Measurements from ENCODE around the gene SLC9B1.
"Not testable (repeated sequence)": the region's sequence is repeated elsewhere in the genome, so short reads cannot be mapped to it uniquely, and the experiment has no call there.

Gene SLC9B1

GRCh38 chr4:103012060-103012459 lies 7.4 kb downstream of the SLC9B1 start:
- no peak for DNase-seq (ENCODE audit: low read depth, low spot score)
- peak overlapping the region; percentile 24 for H3K27ac ChIP-seq

- H3K27ac ChIP-seq = peak overlapping the region; percentile 24
- peak; percentile 45 for DNase-seq (ENCODE audit: low read depth, low spot score)
Observed at GRCh38 chr4:103011378-103012025, 8.0 kb downstream of the SLC9B1 start.

- H3K27ac ChIP-seq = no peak overlapping the region
- no peak for DNase-seq (ENCODE audit: low read depth, low spot score)
Observed at GRCh38 chr4:103010804-103011203, 8.7 kb downstream of the SLC9B1 start.

- DNase-seq (ENCODE audit: low read depth, low spot score) = no peak
- no peak overlapping the region for H3K27ac ChIP-seq
Observed at GRCh38 chr4:103008875-103009729, 10.4 kb downstream of the SLC9B1 start.

DNA sequence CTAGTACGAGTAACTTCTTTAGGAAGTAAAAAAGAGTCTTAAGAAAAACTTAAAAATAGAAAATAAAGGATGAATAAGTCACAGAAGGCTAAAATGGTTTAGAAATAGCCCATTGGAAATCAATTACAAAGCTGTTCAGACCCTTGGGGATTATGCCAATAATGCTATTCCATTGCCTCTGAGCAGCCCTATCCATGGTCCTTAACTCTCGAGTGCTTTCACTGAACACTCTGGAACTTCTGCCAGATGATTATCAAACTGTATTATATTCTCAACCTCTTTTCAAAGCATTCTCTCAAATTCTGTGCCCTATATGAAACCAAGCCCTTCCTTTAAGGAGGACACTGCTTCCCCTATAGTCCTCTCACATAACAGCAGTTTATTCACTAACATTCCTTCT lies 17.0 kb downstream of the SLC9B1 start:
- H3K27ac ChIP-seq = no peak overlapping the region
- DNase-seq (ENCODE audit: low read depth, low spot score) = no peak

- no peak for DNase-seq (ENCODE audit: low read depth, low spot score)
- H3K27ac ChIP-seq = no peak overlapping the region
Observed at GRCh38 chr4:102994803-102995202, 24.7 kb downstream of the SLC9B1 start.

- not testable (repeated sequence) for H3K27ac ChIP-seq; DNase-seq (ENCODE audit: low read depth, low spot score)
Observed at GRCh38 chr4:102993985-102994384, 25.5 kb downstream of the SLC9B1 start.

DNA sequence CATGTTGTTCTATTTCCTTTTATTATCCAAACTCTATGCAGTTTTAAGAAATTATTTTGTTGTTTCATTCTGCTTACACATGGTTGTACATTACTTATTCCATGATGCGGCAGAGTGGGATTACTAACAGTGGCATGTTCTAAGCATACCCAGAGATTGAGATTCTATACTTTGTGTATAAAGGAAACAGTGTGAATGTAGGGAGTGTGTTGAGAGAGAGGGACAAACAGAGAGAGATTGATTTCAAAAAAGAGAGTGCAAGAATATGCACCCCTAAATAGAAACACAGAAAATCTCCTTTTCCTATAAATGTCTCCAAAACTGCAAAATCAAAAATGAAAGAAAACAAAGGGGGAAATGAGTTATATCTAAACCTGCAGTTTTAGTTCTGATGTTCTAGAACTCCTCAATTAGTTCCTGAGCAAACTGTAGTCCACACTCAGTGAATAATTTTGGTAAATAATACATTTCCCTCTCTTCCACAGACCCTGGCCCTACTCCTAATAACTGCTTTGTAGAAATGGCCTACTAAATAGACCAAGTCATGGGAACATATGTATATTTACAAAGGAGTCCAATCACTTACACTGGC lies 31.0 kb downstream of the SLC9B1 start:
- DNase-seq (ENCODE audit: low read depth, low spot score) = no peak

DNA sequence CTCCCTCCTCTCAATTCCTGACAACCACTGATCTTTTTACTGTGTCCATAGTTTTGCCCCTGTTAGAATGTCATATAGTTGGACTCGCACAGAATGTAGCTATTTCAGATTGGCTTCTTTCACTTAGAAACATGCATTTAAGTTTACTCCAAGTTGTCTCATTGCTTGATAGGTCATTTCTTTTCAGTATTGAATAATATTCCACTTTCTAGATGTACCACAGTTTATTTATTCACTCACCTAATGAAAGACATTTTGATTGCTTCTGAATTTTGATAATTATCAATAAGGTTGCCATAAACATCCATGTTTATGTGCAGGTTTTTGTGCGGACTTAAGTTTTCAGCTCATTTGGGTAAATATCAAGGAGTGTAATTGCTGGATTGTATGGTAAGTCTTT lies 38.5 kb downstream of the SLC9B1 start:
- no peak overlapping the region for H3K27ac ChIP-seq
- no peak for DNase-seq (ENCODE audit: low read depth, low spot score)

More for the DNA sequence above, 31.0 kb downstream of the SLC9B1 start:
- no peak overlapping the region for H3K27ac ChIP-seq

- not testable (repeated sequence) for H3K27ac ChIP-seq; DNase-seq (ENCODE audit: low read depth, low spot score)
Observed at GRCh38 chr4:102961813-102962212, 57.7 kb downstream of the SLC9B1 start.

DNA sequence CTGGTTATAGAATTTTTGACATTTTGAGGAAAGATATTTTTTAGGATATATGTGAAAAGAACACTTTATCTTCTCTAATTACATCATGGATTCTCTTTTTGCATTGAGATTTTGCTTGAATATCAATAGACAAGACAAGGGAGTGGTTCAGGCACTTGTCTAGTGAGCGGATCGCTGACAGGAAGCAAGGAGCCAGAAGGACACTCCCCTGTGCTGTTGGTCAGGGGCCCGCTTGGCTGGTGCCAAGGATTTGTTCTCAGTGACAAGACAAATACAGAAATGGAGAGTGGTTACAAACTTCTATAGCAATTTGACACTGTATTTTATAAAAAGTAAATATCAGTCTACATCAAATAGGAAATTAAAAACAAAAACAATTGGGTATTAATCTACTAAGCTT lies 60.0 kb downstream of the SLC9B1 start:
- no peak overlapping the region for H3K27ac ChIP-seq
- no peak for DNase-seq (ENCODE audit: low read depth, low spot score)

- no peak for DNase-seq (ENCODE audit: low read depth, low spot score)
- no peak overlapping the region for H3K27ac ChIP-seq
Observed at GRCh38 chr4:102945066-102945465, 74.4 kb downstream of the SLC9B1 start.

- DNase-seq (ENCODE audit: low read depth, low spot score) = not testable (repeated sequence)
Observed at GRCh38 chr4:102938063-102938462, 81.4 kb downstream of the SLC9B1 start.

DNA sequence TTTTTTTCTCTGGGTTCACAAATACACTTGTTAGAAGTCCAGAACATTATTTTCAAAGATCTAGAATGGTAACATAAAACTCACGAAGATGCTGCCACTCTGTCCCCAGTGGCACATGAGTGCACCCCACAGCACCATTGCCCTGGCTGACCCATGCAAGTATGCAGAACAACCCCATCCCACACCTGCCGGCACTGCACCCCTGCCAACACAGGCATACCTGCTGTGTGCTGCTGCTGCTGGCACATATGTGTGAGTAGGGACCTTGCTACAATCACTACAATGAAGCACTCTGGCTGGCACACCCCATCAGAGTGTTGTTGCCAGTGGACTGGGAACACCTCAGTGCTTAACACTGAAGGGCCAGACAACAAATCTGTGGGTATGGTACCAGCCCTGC lies 83.8 kb downstream of the SLC9B1 start:
- no peak overlapping the region for H3K27ac ChIP-seq
- no peak for DNase-seq (ENCODE audit: low read depth, low spot score)

More at GRCh38 chr4:102938063-102938462, 81.4 kb downstream of the SLC9B1 start:
- not testable (repeated sequence) for H3K27ac ChIP-seq

DNA sequence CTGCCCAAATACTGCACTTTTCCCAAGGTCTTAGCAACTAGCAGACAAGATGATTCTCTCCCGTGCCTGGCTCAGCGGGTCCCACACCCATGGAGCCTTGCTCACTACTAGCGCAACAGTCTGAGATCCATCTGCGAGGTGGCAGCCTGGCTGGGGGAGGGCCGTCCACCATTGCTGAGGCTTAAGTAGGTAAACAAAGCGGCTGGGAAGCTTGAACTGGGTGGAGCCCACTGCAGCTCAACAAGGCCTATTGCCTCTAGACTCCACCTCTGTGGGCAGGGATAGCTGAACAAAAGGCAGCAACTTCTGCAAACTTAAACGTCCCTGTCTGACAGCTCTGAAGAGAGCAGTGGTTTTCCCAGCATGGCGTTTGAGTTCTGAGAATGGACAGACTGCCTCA lies 99.8 kb downstream of the SLC9B1 start:
- H3K27ac ChIP-seq = not testable (repeated sequence)

GRCh38 chr4:102918859-102919258 lies 100.6 kb downstream of the SLC9B1 start:
- H3K27ac ChIP-seq = no peak overlapping the region
- DNase-seq (ENCODE audit: low read depth, low spot score) = no peak

More for the DNA sequence above, 99.8 kb downstream of the SLC9B1 start:
- DNase-seq (ENCODE audit: low read depth, low spot score) = not testable (repeated sequence)

- H3K27ac ChIP-seq = no peak overlapping the region
- no peak for DNase-seq (ENCODE audit: low read depth, low spot score)
Observed at GRCh38 chr4:102901804-102902203, 117.7 kb downstream of the SLC9B1 start.

DNA sequence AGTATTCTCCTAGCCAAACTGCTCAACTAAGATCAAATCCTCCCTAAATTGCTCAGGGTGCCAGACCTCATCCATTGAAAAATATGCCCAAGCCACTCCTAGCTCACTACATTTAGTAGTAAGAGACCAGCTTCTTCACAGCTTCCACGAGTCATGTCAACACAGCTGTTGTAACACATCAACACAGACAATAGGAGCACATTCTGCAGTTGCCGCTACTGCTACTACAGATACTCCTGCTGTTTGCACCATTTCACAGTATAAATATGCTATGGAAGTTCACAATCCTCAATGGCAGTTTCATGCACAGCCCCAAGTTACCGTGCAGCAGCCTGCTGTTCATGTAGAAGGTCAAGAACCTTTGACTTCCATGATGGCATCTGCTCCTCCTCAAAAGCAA lies 121.9 kb downstream of the SLC9B1 start:
- not testable (repeated sequence) for H3K27ac ChIP-seq; DNase-seq (ENCODE audit: low read depth, low spot score)

- not testable (repeated sequence) for DNase-seq (ENCODE audit: low read depth, low spot score); H3K27ac ChIP-seq
Observed at GRCh38 chr4:102896547-102896946, 123.0 kb downstream of the SLC9B1 start.

GRCh38 chr4:102889866-102890265 lies 129.6 kb downstream of the SLC9B1 start:
- not testable (repeated sequence) for H3K27ac ChIP-seq
- DNase-seq (ENCODE audit: low read depth, low spot score) = peak; percentile 73

- not testable (repeated sequence) for H3K27ac ChIP-seq
Observed at GRCh38 chr4:102888570-102888969, 130.9 kb downstream of the SLC9B1 start.

More at GRCh38 chr4:102888570-102888969, 130.9 kb downstream of the SLC9B1 start:
- not testable (repeated sequence) for DNase-seq (ENCODE audit: low read depth, low spot score)

Measured in epithelial cell of prostate (primary cell).